Endothelial cell of umbilical vein (primary cell): Measurements from ENCODE around the gene ZSWIM4. TPM values are rescaled to one million over a fixed set of nuclear protein-coding genes. Genes with fewer than 3 reads are reported as not detected.

Experiments used
- BruUV-seq: library from RNA; stranded (reverse); fragments of 400-500 nt; replicated peaks from 2 replicates; lab custom pipeline; 2021; lab: Mats Ljungman, UMichigan
- CTCF ChIA-PET: fragments of 300-600, 350-600 bp; sonication (Branson Sonifier 250); formaldehyde crosslinking; loops from one replicate; lab custom pipeline; 2021; ENCODE audit warnings: antibody characterized with exemption, inconsistent platforms; lab: Charles Lee
- POLR2A ChIA-PET: fragments of 300-600, 350-600 bp; sonication (Branson Sonifier 250); formaldehyde crosslinking; loops from one replicate; lab custom pipeline; 2021; ENCODE audit warnings: antibody characterized with exemption, inconsistent platforms; lab: Charles Lee
- DNase-seq: peaks from one replicate; pipeline ENCODE4 v3.0.0-alpha.2; 2011; ENCODE audit warnings: low read depth, low spot score
- FAIRE-seq: peaks from 2 replicates; lab custom pipeline; 2011; peaks lifted over from hg19 to GRCh38; lab: Jason Lieb, UNC
- H2AFZ ChIP-seq: 2 replicates; pipeline ENCODE4 v1.6.0; 2012; ENCODE audit warnings: low read depth, low read length, control low read depth, inconsistent platforms
- H3K27ac ChIP-seq: 2 replicates; pipeline ENCODE4 v1.5.1; 2011; ENCODE audit warnings: low read depth, mild to moderate bottlenecking, control low read depth, low read length, moderate library complexity; ENCODE audit not compliant: insufficient read depth
- H3K27me3 ChIP-seq, 2 experiments: 2 replicates each; pipeline versions ENCODE4 v1.6.0 to v1.6.1; 2011; ENCODE audit warnings: low read length in 2 of 2, mixed read lengths in 1 of 2; ENCODE audit not compliant: control insufficient read depth in 2 of 2, insufficient read depth in 2 of 2
- H3K36me3 ChIP-seq, 2 experiments: 2 replicates in 1 of 2; 3 replicates in 1 of 2; pipeline ENCODE4 v1.5.1; 2011; ENCODE audit warnings: low read length in 2 of 2, mild to moderate bottlenecking in 1 of 2, moderate library complexity in 1 of 2; ENCODE audit not compliant: control insufficient read depth in 2 of 2, insufficient read depth in 2 of 2; ENCODE audit errors: extremely low read depth in 1 of 2
- H3K4me1 ChIP-seq: 3 replicates; pipeline ENCODE4 v1.5.1; 2011; ENCODE audit warnings: mild to moderate bottlenecking, low read length; ENCODE audit not compliant: control insufficient read depth, insufficient read depth; ENCODE audit errors: extremely low read depth
- H3K4me2 ChIP-seq: 2 replicates; pipeline ENCODE4 v1.6.1; 2011; ENCODE audit warnings: low read length, control low read depth, mixed read lengths; ENCODE audit not compliant: insufficient read depth
- H3K4me3 ChIP-seq, 3 experiments: fragments of 200-600 bp in 1 of 3; sonication (generic), shearing (Covaris generic) in 1 of 3; replicated peaks in 1 of 3; 2 replicates each; pipeline ENCODE4 v1.5.1; 2011 to 2016; ENCODE audit warnings: control low read depth in 3 of 3, low read length in 3 of 3, mild to moderate bottlenecking in 2 of 3, inconsistent platforms in 1 of 3, low read depth in 1 of 3, moderate library complexity in 1 of 3; ENCODE audit not compliant: insufficient read depth in 1 of 3
- H3K79me2 ChIP-seq: 2 replicates; pipeline ENCODE4 v1.6.0; 2012; ENCODE audit warnings: low read length, inconsistent platforms; ENCODE audit not compliant: control insufficient read depth, insufficient read depth
- H3K9ac ChIP-seq: replicated peaks from 2 replicates; pipeline ENCODE3; 2011; ENCODE audit warnings: low read length, control low read depth; ENCODE audit not compliant: insufficient read depth; ENCODE audit errors: extremely low read depth
- H3K9me1 ChIP-seq: replicated peaks from 3 replicates; pipeline ENCODE4 v1.6.0; 2011; ENCODE audit warnings: mild to moderate bottlenecking, low read length; ENCODE audit not compliant: control insufficient read depth, insufficient read depth; ENCODE audit errors: extremely low read depth
- H3K9me3 ChIP-seq: replicated peaks from 2 replicates; pipeline ENCODE4 v1.5.1; 2012; ENCODE audit warnings: low read length, inconsistent platforms; ENCODE audit not compliant: control insufficient read depth, insufficient read depth
- H4K20me1 ChIP-seq: replicated peaks from 2 replicates; pipeline ENCODE3; 2011; ENCODE audit warnings: mild to moderate bottlenecking, low read length; ENCODE audit not compliant: control insufficient read depth, insufficient read depth; ENCODE audit errors: extremely low read depth
- CTCF ChIP-seq, 2 donors: IDR thresholded peaks; 1 replicate in 1 of 2; 2 replicates in 1 of 2; pipeline ENCODE4 v1.5.1; 2011; ENCODE audit warnings: low read length in 2 of 2, mild to moderate bottlenecking in 2 of 2, moderate library complexity in 2 of 2, control low read depth in 1 of 2, inconsistent platforms in 1 of 2, low read depth in 1 of 2; ENCODE audit not compliant: insufficient read depth in 1 of 2; ENCODE audit errors: extremely low read depth in 1 of 2
- EZH2 ChIP-seq: IDR thresholded peaks from 2 replicates; pipeline ENCODE4 v1.6.1; 2012; ENCODE audit warnings: borderline replicate concordance, low read depth, mild to moderate bottlenecking, moderate library complexity, low read length, inconsistent platforms; ENCODE audit not compliant: severe bottlenecking
- FOS ChIP-seq: IDR thresholded peaks from 2 replicates; pipeline ENCODE4 v1.6.1; 2011; ENCODE audit warnings: mild to moderate bottlenecking, low read length, moderate library complexity, borderline replicate concordance; ENCODE audit not compliant: insufficient read depth
- JUN ChIP-seq: IDR thresholded peaks from 2 replicates; pipeline ENCODE4 v1.6.1; 2011; ENCODE audit warnings: borderline replicate concordance, low read depth; ENCODE audit not compliant: insufficient read length, insufficient read depth
- MAX ChIP-seq: IDR thresholded peaks from 2 replicates; pipeline ENCODE4 v1.6.1; 2011; ENCODE audit not compliant: insufficient read depth, insufficient read length
- POLR2A ChIP-seq: IDR thresholded peaks from 2 replicates; pipeline ENCODE4 v1.6.1; 2012; ENCODE audit warnings: low read depth, mild to moderate bottlenecking, control low read depth, low read length
- POLR2AphosphoS5 ChIP-seq: IDR thresholded peaks from 2 replicates; pipeline ENCODE4 v1.6.1; 2012; ENCODE audit warnings: low read depth, mild to moderate bottlenecking, control low read depth, low read length, moderate library complexity; ENCODE audit not compliant: insufficient read depth
- dilution Hi-C: fragments of 300-500 bp; cut with MboI; formaldehyde crosslinking; loops from one replicate; pipeline ENCODE4 v1.15.0; 2019; ENCODE audit warnings: low sequenced_read_pairs; ENCODE audit not compliant: extremely low pct_ligation_motif_present
- intact Hi-C: fragments of 100-400 bp; cut with micrococcal nuclease; formaldehyde crosslinking; loops from one replicate; pipeline ENCODE4 v1.10.0; 2022
- polyA plus RNA-seq, 4 experiments: library from polyadenylated mRNA; depleted of rRNA in 3 of 4; stranded (reverse) in 3 of 4; unstranded in 1 of 4; fragments of >200 nt; gene quantifications; 2 replicates each; pipeline versions ENCODE4 v1.2.1 to v1.2.3, GENCODE V29; 2011 to 2012; ENCODE audit warnings: missing spikeins in 1 of 4
- total RNA-seq: library from RNA; stranded (reverse); gene quantifications from 2 replicates; pipeline ENCODE4 v1.2.3, GENCODE V29; 2021

Gene ZSWIM4
- total and polyA plus RNA-seq, 2 donors (not counting 3 experiments of a cell fraction or from before 2014, with no cell fraction given), result 12.7 to 26.6 TPM

GRCh38 chr19:13757805-13758772 lies 37.2 kb upstream of the ZSWIM4 start:
- Histone ChIP-seq H3K4me3 (no peak overlapping the region), H3K4me2 (no peak overlapping the region), H4K20me1 (no peaks in the 10 kb centered on the region), H3K9me3 (no peaks in the 10 kb centered on the region), H2AFZ (no peak overlapping the region), H3K79me2 (no peaks in the 10 kb centered on the region), H3K27ac (no peak overlapping the region), H3K27me3 (no peaks in the 10 kb centered on the region), H3K9me1 (no peaks in the 10 kb centered on the region), H3K9ac (no peak overlapping the region), H3K36me3 (peaks cover 32 to 56% of the 10 kb centered on the region in 2 experiments), H3K4me1 (no peaks in the 10 kb centered on the region)
- FAIRE-seq (no peak), DNase-seq (no peak)
- CTCF ChIA-PET, result no interaction called here
- POLR2A ChIA-PET, result no interaction called here
- intact Hi-C loops (no loop called here), dilution Hi-C loops (no loop called here)
- TF ChIP-seq MAX, result no peak
- TF ChIP-seq POLR2A, result no peak
- TF ChIP-seq JUN, result no peak
- TF ChIP-seq EZH2, result no peak
- no peak for TF ChIP-seq CTCF (IDR thresholded peaks at IDR 0.05; ENCODE audit: extremely low read depth in 1 of 2, insufficient read depth in 1 of 2, low read depth in 1 of 2, low read length in 2 of 2)
- no peak for TF ChIP-seq FOS
- no peak for TF ChIP-seq POLR2AphosphoS5
- BruUV-seq, result no TSS peak
